MM.1S (cell line): Measurements from ENCODE around the gene SLC30A5.

Source experiments
- CTCF ChIP-seq: fragments of 300-600 bp; sonication (generic); IDR thresholded peaks from 2 replicates; pipeline ENCODE4 v1.5.1; 2016; ENCODE audit warnings: antibody characterized with exemption, low read length, mixed read lengths
- EZH2 ChIP-seq: fragments of 300-600 bp; sonication (generic); optimal IDR thresholded peaks from 2 replicates; pipeline ENCODE3; 2017; ENCODE audit warnings: low read depth, mild to moderate bottlenecking, antibody characterized with exemption, low read length, mixed read lengths
- EZH2phosphoT487 ChIP-seq: fragments of 300-600 bp; sonication (generic); IDR thresholded peaks from 2 replicates; pipeline ENCODE4 v1.6.1; 2018; ENCODE audit warnings: antibody characterized with exemption, low read length

GRCh38 chr5:69050214-69050613, 43.6 kb upstream of the SLC30A5 start:
- TF ChIP-seq CTCF, result no peak
- TF ChIP-seq EZH2, result no peak
- no peak for TF ChIP-seq EZH2phosphoT487
